Skeletal muscle satellite cell (primary cell): ENCODE data around the gene LIM2.

ENCODE experiments used
- H3K27me3 ChIP-seq: 2 replicates; pipeline ENCODE4 v1.7.0; 2013; ENCODE audit warnings: low read length; ENCODE audit not compliant: control insufficient read depth, insufficient read depth
- H3K36me3 ChIP-seq: 2 replicates; pipeline ENCODE4 v1.7.0; 2013; ENCODE audit warnings: mild to moderate bottlenecking, control low read depth, low read length; ENCODE audit not compliant: insufficient read depth
- H3K4me1 ChIP-seq: 2 replicates; pipeline ENCODE4 v1.7.0; 2013; ENCODE audit warnings: low read length; ENCODE audit not compliant: control insufficient read depth, insufficient read depth
- H3K4me2 ChIP-seq: 2 replicates; pipeline ENCODE4 v1.7.0; 2013; ENCODE audit warnings: mild to moderate bottlenecking, low read length
- H3K4me3 ChIP-seq: 2 replicates; pipeline ENCODE4 v1.7.0; 2013; ENCODE audit warnings: low read length
- H3K9ac ChIP-seq: 2 replicates; pipeline ENCODE4 v1.7.0; 2013; ENCODE audit warnings: mild to moderate bottlenecking, low read depth, low read length, moderate library complexity
- H3K9me3 ChIP-seq: replicated peaks from 2 replicates; pipeline ENCODE4 v1.7.0; 2013; ENCODE audit warnings: mild to moderate bottlenecking, control low read depth, low read length

The LIM2 gene

DNA sequence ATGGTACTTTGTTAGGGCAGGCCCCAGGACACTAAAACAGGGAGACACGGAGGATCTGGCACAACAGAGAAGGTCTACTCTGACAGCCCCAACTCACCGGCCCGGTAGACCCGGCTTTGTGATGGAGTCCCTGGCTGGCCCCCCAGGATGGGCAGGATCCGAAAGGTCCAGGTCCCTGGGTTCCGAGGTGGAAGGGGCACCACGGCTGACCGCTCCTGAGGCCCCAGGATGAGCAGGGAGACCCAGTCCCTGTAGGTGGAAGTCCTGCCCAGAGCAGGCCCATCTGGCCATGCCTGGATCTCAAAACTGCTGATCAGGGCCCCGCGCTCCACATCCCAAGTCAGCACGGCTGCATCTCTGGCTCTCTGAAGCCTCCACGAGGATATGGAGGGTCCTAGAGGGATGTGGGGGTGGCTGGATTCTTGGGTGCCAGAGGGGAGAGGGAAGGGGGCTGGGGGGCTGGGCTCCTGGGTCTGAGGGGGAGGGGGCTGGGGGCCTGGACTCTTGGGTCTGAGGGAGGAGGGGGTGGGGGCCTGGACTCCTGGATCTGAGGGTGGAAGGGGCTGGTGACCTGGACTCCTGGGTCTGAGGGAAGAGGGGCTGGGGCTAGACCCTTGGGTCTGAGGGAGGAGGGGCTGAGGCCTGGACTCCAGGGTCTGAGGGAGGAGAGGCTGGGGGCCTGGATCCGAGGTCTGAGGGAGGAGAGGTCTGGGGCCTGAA lies 50.5 kb downstream of the LIM2 start:
- Histone ChIP-seq H3K9me3 (no peaks in the 10 kb centered on the region), H3K9ac (no peak overlapping the region), H3K4me1 (peaks cover 16% of the 10 kb centered on the region), H3K27me3 (no peaks in the 10 kb centered on the region), H3K36me3 (no peaks in the 10 kb centered on the region), H3K4me2 (no peak overlapping the region), H3K4me3 (no peak overlapping the region)

DNA sequence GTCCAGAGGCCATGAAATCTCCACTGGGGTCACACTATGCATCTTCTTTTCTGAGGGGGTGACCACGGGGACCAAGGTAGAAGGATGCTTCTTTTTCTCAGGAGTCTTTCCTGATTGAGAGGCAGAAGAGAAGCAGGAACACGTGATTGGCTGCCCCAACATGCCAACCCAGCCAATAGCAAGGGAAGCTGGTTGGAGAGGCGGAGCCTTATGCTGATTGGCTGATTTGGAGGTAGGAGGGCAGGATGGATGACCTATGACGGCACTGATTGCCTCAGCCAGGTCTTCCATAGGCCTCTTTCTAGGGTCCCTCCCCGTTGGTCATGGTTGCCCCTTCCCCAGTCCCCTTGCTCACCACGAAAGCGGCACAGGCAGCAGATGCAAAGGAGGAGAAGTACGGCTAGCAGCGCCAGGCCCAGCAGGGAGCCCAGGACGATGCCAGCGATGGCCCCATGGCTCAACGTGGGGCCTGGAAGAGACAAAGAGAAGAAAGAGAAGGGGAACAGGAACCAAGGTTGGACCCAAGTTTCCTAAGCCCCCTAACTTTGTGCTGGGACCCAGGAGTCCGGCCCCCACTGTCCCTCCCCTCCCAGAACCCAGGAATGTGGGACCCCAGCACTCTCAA lies 53.8 kb downstream of the LIM2 start:
- Histone ChIP-seq H3K4me3 (no peak overlapping the region), H3K9me3 (no peaks in the 10 kb centered on the region), H3K36me3 (no peaks in the 10 kb centered on the region), H3K27me3 (no peaks in the 10 kb centered on the region), H3K4me2 (no peak overlapping the region), H3K9ac (no peak overlapping the region), H3K4me1 (peaks cover 3% of the 10 kb centered on the region)

GRCh38 chr19:51331716-51332115 lies 56.1 kb downstream of the LIM2 start:
- Histone ChIP-seq H3K4me3 (no peak overlapping the region), H3K9ac (no peak overlapping the region), H3K27me3 (peaks cover 4% of the 10 kb centered on the region), H3K9me3 (no peaks in the 10 kb centered on the region), H3K4me2 (no peak overlapping the region), H3K36me3 (no peaks in the 10 kb centered on the region), H3K4me1 (no peaks in the 10 kb centered on the region)

DNA sequence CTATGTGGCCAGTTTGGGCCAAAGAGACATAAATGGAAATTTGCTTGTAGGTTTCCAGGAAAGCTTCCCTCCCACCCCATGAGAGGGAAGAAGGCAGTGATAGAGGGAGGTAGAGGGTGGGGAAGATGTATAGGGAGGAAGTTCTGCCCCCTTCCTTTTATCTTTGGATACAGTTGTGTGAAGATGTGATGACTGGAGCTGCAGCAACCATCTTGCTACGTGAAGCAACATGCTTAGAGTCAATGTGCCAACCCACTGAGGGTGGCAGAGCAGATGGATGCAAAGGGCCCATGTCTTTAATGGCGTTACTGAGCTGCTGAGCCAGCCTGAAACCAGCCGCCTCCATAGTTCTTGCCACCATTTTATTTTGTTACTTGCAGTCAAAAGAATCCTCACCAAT lies 56.6 kb downstream of the LIM2 start:
- Histone ChIP-seq H3K9me3 (no peaks in the 10 kb centered on the region), H3K4me3 (no peak overlapping the region), H3K36me3 (no peaks in the 10 kb centered on the region), H3K27me3 (peaks cover 6% of the 10 kb centered on the region), H3K4me2 (no peak overlapping the region), H3K9ac (no peak overlapping the region), H3K4me1 (no peaks in the 10 kb centered on the region)

- no peak overlapping the region for H3K9ac ChIP-seq
- H3K27me3 ChIP-seq = peaks cover 12% of the 10 kb centered on the region
- no peak overlapping the region for H3K4me2 ChIP-seq
- H3K4me3 ChIP-seq = no peak overlapping the region
- no peaks in the 10 kb centered on the region for H3K4me1 ChIP-seq
- no peaks in the 10 kb centered on the region for H3K36me3 ChIP-seq
- H3K9me3 ChIP-seq = no peaks in the 10 kb centered on the region
Measured at GRCh38 chr19:51330366-51330765, 57.4 kb downstream of the LIM2 start.
